Astrocyte of the cerebellum (primary cell): ENCODE results near the gene XG.

Source experiments
- DNase-seq: peaks from one replicate; pipeline ENCODE4 v3.0.0-alpha.2; 2011; ENCODE audit warnings: low read depth
- H3K4me3 ChIP-seq: 2 replicates; pipeline ENCODE4 v1.5.1; 2011; ENCODE audit warnings: mild to moderate bottlenecking, low read depth, low read length, moderate library complexity
- in situ Hi-C: cut with HindIII; loops from 2 replicates; pipeline ENCODE4 v1.10.0; 2017; ENCODE audit warnings: low sequenced_read_pairs
- TF ChIP-seq, protein P1 (sequence below): IDR thresholded peaks from 2 replicates; pipeline ENCODE4 v1.5.1; 2012; ENCODE audit warnings: low read length, low read depth, moderate library complexity, mild to moderate bottlenecking; ENCODE audit errors: missing control alignments

Gene XG

DNA sequence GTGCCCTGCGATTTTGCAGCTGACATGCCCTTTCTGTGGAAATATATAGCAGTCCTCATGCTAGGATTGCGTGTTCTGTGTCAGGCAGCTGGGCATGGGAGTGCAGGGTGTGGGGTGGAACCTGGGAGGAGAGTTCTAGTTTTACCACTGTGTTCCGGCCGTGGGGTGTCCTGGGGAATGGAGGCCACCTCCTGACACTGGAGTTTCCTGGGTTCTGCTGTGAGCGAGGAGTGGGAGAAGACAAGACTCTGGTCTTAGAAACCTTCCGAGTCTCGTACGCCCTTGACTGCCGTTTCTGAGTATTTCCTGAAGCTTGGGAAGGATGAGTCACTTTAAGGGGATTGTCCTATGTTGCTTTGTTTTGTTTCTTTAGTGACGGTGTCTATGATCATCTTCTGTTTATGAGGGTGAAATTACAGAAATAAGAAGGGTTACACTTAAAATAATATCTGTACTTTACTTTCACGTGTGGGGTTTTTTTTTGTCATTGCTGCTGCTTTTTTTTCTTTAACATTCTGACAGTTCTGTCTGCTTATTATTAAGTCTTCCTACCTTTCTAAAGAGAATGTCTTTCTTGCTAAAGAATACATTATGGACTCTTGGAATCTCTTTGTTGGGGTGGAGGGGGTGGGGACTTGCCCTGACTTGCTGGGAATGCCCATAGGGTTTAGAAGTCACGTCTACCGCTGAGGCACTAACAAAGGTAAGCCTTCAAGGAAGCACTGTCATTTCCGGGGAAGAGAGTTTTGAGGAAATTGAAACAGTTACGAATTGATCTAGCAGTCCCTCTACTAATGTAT, 41.6 kb upstream of the XG start:
- in situ Hi-C loops: no loop called here
- no peak for DNase-seq
- H3K4me3 ChIP-seq: no peak overlapping the region
- TF ChIP-seq, protein P1, sequence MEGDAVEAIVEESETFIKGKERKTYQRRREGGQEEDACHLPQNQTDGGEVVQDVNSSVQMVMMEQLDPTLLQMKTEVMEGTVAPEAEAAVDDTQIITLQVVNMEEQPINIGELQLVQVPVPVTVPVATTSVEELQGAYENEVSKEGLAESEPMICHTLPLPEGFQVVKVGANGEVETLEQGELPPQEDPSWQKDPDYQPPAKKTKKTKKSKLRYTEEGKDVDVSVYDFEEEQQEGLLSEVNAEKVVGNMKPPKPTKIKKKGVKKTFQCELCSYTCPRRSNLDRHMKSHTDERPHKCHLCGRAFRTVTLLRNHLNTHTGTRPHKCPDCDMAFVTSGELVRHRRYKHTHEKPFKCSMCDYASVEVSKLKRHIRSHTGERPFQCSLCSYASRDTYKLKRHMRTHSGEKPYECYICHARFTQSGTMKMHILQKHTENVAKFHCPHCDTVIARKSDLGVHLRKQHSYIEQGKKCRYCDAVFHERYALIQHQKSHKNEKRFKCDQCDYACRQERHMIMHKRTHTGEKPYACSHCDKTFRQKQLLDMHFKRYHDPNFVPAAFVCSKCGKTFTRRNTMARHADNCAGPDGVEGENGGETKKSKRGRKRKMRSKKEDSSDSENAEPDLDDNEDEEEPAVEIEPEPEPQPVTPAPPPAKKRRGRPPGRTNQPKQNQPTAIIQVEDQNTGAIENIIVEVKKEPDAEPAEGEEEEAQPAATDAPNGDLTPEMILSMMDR: no peak

DNA sequence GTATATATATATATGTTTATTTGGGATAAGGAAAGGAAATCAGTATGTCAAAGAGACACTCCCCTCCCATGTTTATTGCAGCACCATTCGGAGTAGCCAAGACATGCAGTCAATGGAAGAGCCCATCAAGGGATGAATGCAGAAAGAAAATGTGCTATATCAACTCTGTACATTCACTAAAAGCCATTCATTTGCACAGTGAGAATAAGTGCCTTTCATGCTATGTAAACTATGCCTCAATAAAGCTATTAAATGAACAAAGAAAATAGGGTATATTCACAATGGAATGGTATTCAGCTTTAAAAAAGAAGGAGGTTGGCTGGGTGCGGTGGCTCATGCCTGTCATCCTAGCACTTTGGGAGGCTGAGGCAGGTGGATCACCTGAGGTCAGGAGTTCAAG, 40.4 kb upstream of the XG start:
- in situ Hi-C loops: no loop called here
- H3K4me3 ChIP-seq: no peak overlapping the region
- TF ChIP-seq, protein P1: no peak
- DNase-seq: no peak

DNA sequence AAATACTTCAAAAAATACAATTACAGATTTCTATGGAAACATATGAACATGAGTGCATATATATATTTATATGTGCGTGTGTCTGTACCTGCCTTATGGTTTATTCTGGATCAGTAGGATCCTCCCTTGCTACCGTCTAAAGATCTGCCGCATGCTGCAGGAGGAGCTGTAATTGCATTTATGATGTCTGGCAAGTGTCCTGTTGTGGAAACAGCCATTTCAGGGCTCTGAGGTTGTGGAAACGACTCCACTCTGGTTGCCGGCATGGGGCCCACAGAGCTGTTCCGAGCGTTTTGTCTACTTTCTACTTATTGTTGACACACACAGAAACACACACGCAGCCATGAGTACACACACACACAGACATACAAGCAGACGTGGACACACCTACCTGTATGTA, 39.4 kb upstream of the XG start:
- H3K4me3 ChIP-seq: no peak overlapping the region
- in situ Hi-C loops: no loop called here

DNA sequence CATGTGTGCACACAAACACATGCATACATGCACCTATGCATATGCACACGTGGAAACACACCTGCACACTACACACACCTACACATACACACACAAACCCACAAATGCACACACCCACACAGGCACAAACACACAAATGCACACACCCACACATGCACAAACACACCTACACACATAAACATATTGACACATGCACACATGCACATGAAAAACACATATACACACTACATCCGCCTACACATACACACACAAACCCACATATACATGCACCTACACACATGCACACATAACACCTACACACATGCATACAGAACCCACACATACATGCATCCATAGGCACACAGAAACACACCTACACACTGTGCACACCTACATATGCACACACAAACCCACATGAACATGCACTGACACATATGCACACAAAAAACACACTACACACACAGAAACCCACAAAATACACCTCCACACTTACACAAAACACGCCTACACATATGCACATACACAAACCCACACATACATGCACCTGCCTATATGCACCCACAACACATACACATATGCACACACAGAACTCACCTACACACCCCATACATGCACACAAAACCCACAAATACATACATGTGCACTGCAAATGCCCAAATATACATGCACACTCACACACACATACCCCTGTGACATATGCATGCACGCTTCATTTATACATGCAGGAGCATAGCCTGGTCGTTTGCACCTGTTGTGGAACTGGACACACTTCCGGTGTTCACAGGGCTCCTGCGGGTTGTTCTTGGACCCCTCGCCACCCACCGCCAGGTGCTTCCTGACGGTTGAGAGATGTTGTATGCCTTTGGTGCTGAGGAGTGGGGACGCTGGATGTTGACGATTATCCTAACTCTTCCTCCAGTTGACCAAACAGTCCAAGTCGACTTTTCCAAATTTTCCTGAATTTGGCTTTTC, 38.7 kb upstream of the XG start:
- no peak for DNase-seq
- in situ Hi-C loops: no loop called here
- no peak overlapping the region for H3K4me3 ChIP-seq
- TF ChIP-seq, protein P1: no peak

More for the DNA sequence above, 39.4 kb upstream of the XG start:
- no peak for DNase-seq
- TF ChIP-seq, protein P1: no peak

DNA sequence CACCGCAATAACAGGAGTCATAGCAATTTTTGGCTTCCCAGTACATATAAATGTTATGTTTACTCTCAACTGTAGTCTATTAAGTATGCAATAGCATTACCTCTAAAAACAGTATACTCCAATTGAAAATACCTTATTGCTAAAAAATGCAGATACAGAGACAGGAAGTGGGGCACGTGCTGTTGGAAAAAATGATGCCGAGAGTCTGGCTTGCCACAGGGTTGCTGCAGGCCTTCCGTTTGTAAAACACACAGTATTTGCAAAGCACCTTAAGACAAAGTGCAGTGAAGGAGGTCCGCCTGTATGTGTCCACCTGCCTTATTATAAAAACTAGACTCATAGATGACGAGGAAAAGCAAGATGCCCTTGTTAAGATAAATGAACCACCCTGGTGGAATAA, 37.3 kb upstream of the XG start:
- in situ Hi-C loops: no loop called here
- TF ChIP-seq, protein P1: no peak

DNA sequence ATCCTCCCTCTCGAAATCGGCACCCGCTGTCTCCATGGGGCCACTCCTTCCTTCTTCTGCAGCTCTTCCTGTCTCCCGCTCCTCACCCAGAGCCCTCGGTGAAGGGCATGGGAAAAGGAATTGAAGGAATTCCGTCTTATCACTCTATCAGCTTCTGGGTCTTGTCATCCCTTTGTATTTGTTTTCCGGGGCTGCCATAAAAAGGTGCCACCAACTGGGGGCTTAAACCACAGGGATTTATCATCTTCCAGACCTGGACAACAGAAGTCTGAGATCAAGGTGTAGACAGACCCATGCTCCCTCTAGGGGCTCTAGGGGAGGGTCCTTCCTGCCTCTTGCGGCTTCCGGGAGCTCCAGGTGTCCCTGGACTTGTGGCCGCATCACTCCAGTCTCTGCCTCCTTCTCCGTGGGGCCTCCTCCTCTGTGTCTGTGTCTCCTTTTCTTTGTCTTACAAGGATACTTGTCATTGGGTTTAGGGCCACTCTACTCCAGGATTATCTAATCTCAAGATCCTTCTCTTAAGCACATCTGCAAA, 36.7 kb upstream of the XG start:
- H3K4me3 ChIP-seq: no peak overlapping the region
- TF ChIP-seq, protein P1: no peak
- in situ Hi-C loops: no loop called here
- DNase-seq: no peak

More for the DNA sequence above, 37.3 kb upstream of the XG start:
- no peak overlapping the region for H3K4me3 ChIP-seq
- no peak for DNase-seq
